Measurements from ENCODE around the gene ITPR3.

The ITPR3 gene

GRCh38 chr6:33705955-33706725, 85.0 kb downstream of the ITPR3 start:
- DNase-seq: no peak

GRCh38 chr6:33707771-33708170, 86.6 kb downstream of the ITPR3 start:
- DNase-seq: no peak

GRCh38 chr6:33708516-33709204, 87.5 kb downstream of the ITPR3 start:
- no peak for DNase-seq

GRCh38 chr6:33709605-33710295, 88.6 kb downstream of the ITPR3 start:
- no peak for DNase-seq

- no peak for DNase-seq
Observed at GRCh38 chr6:33710296-33711121, 89.4 kb downstream of the ITPR3 start.

GRCh38 chr6:33711140-33712129, 90.3 kb downstream of the ITPR3 start, which contains the start of gene UQCC2:
Gene UQCC2, minus strand, starts transcription at chr6:33711700. Its CDS starts 14 bp downstream, at chr6:33711686.
- peak; percentile 97 for DNase-seq

GRCh38 chr6:33712914-33713313, 91.8 kb downstream of the ITPR3 start:
- DNase-seq: no peak

- no peak for DNase-seq
Observed at GRCh38 chr6:33713786-33714185, 92.7 kb downstream of the ITPR3 start.

- DNase-seq: no peak
Observed at GRCh38 chr6:33714385-33715040, 93.4 kb downstream of the ITPR3 start.

GRCh38 chr6:33716379-33716778, 95.3 kb downstream of the ITPR3 start:
- DNase-seq: no peak

- no peak for DNase-seq
Observed at GRCh38 chr6:33716890-33717632, 95.9 kb downstream of the ITPR3 start.

GRCh38 chr6:33717934-33718455, 96.9 kb downstream of the ITPR3 start:
- DNase-seq: no peak

GRCh38 chr6:33718713-33719112, 97.6 kb downstream of the ITPR3 start:
- no peak for DNase-seq

- DNase-seq: peak; percentile 21
Observed at GRCh38 chr6:33719326-33719987, 98.3 kb downstream of the ITPR3 start.

- DNase-seq: no peak
Observed at GRCh38 chr6:33720998-33721397, 99.9 kb downstream of the ITPR3 start.

- no peak for DNase-seq
Observed at GRCh38 chr6:33721508-33721907, 100.4 kb downstream of the ITPR3 start.

- no peak for DNase-seq
Observed at GRCh38 chr6:33722103-33722623, 101.0 kb downstream of the ITPR3 start.

- no peak for DNase-seq
Observed at GRCh38 chr6:33723371-33724085, 102.4 kb downstream of the ITPR3 start.
